HG03280 (cell line): ENCODE data around the gene GSG1L2.

Experiments used
- ATAC-seq: cut with Tn5 transposase; IDR thresholded peaks from one replicate; pipeline ENCODE4 v1.9.1; 2021; ENCODE audit warnings: mild to moderate bottlenecking, moderate library complexity; ENCODE audit not compliant: unreplicated experiment

GSG1L2 gene

DNA sequence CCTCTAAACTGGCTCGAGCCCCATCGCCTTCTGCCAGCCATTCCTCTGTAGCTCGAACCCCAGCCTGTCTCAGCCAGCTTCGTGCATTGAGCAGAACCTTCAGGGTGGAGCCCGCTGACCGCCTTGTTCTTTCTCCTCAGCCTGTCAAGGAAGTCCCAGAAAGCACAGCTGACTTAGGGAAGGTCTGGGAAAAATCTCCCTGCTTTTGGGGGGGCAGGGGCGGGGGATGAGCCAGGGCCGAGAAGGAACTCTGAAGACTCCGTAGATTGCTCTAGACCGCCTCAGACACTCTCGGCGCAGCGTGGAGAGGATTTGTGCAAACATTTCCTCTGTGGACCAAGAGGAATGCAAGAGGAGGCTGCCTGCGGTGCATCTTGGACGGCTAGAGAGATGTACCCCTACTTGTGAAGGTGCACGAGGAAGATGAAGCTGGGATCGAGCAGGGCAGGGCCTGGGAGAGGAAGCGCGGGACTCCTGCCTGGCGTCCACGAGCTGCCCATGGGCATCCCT lies 3.8 kb upstream of the GSG1L2 start, which contains the start of gene GLP2R:
Gene GLP2R (plus strand): TSS at position 284 of the 510 bp plus-strand sequence. CDS start 140 bp downstream, at position 424.
- ATAC-seq: no peak

DNA sequence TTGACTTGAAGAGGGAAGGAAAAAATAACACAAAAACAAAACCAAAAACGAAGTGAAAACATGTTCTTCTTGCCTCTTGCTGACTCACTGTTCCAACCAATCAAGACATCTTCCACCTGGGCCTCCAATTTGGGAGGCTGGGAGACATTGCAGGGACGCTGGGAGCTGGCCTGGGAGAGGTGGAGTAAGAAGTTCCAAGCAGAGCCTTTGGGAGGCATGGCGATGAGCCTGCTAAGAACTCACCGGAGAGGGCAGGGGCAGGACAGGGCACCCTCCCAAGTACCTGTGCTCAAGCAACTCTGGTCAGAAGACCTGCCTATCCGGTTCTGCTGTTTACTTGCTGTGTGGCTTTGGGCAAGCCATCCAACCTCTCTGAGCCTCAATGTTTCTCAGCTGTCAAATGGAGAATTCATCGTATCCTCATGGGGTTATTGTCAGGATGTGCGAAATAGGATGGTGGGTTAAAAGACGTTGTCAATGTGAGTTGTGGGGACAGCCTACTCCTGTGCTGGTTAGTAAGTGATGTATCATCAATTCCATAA lies 3.0 kb upstream of the GSG1L2 start:
- no peak for ATAC-seq

DNA sequence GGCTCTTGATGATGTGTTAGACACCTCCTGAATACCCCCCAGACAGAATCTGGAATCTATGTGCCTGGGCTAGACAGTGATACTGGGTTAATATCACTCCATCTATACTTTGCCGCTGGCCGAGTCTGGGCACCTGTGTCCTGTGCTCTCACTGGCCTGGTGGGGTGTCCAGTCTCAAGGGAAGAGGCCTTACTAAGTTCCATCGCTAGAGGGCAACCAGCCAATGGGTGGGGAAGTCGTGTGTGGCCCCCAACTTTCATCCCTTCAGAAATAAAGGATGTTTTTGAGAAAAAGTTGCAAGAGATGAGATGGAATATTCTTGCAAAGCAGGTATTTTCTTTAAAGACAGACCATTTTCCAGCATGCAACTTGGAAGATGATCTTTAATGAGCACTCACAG lies 2.2 kb upstream of the GSG1L2 start:
- no peak for ATAC-seq

DNA sequence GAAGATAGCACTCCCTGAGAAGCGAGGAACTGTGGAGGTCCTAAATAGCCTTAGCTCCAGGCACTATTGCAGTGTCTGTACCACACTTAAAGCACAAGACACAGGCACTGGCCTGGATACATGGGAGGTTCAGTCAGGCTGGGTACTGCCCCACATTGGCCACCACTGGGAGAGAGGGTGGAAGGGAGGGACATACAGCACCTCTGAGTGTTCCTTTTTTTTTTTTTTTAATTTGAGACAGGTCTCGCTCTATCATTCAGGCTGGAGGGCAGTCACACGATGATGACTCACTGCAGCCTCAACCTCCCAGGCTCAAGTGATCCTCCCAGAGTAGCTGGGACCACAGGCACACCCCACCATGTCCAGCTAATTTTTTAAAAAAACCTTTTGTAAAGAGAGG lies 1.4 kb downstream of the GSG1L2 start:
- ATAC-seq: no peak

- ATAC-seq: no peak
Measured at GRCh38 chr17:9818760-9819159, 3.1 kb downstream of the GSG1L2 start.

GRCh38 chr17:9817086-9817485 lies 4.8 kb downstream of the GSG1L2 start:
- ATAC-seq: no peak

- ATAC-seq: no peak
Measured at GRCh38 chr17:9816472-9816871, 5.4 kb downstream of the GSG1L2 start.

- no peak for ATAC-seq
Measured at GRCh38 chr17:9814337-9814945, 7.4 kb downstream of the GSG1L2 start.

- no peak for ATAC-seq
Measured at GRCh38 chr17:9813166-9813565, 8.7 kb downstream of the GSG1L2 start.

GRCh38 chr17:9811537-9811936 lies 10.3 kb downstream of the GSG1L2 start:
- ATAC-seq: no peak

GRCh38 chr17:9811086-9811485 lies 10.8 kb downstream of the GSG1L2 start:
- ATAC-seq: no peak

DNA sequence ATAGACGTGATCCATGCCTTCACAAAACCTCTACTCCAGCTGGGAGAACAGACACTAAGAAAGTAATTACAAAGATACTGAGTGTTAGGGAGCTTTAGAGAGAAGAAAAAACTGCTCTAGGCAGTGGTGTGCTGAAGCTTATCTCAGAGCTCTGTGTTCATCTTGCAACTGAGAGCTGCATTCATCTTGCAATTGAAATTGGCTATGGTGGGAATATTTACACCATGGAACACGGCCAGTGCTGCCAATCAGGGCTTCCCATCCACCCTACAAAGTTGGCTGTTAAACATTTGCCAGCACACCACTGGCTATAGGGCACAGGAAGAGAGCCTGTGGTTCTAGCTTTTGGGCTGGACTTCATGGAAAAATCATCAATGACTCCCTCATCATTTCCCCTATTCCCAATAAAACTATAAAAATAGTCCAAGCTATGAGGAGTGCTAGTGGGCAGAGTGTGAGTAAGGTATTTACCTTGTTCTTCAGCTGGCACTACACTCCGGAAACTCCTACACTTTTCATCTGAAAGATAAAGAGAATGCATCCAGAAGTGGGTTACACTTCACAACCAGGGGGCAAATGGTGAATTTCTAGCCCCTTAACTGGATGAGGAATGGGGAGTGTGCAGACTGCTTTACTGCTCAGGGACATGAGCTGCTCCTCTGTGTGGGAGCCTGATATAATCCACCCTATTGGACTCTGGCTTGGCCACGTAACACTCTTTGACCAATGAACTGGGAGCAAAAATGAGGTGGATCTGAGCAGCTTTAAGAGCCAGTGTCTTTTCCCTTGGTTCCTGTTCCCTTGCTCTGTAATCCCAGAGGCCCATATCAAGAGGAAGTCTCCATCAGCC lies 11.6 kb downstream of the GSG1L2 start:
- no peak for ATAC-seq

DNA sequence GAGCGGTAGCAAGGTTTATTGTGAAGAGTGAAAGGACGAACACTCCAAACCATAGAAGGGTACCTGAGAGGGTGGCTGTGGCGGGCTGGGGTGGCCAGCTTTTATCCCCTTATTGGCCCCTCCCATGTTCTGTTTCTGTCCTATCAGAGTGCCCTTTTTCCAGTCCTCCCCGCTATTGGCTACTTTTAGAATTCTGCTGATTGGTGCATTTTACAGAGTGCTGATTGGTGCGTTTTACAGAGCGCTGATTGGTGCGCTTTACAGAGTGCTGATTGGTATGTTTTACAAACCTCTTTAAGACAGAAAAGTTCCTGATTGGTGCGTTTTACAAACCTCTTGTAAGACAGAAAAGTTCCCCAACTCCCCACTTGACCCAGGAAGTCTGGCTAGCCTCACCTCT lies 12.5 kb downstream of the GSG1L2 start:
- ATAC-seq: no peak

GRCh38 chr17:9806699-9807098 lies 15.2 kb downstream of the GSG1L2 start:
- no peak for ATAC-seq

GRCh38 chr17:9805769-9806168 lies 16.1 kb downstream of the GSG1L2 start:
- no peak for ATAC-seq

DNA sequence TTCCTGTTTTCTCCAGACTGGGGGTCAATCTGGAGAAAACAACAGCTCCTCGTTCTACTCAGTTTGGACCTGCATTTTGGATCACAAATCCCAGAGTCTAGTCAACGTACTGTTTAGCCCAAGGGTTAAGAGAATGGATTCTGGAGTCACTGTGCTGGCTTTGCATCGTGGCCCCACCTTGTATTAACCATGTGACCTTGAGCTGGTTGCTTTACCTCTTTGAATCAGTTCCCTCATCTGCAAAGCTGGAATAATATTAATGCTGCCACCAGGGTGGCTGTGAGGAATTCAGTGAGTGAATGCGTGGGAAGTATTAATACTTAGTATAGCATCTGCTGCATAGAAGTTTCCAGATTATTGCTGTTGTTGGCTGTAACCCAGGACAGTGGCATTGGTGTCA lies 19.2 kb downstream of the GSG1L2 start:
- ATAC-seq: no peak

- ATAC-seq: no peak
Measured at GRCh38 chr17:9802294-9802693, 19.6 kb downstream of the GSG1L2 start.

GRCh38 chr17:9801505-9801904 lies 20.4 kb downstream of the GSG1L2 start:
- ATAC-seq: no peak

DNA sequence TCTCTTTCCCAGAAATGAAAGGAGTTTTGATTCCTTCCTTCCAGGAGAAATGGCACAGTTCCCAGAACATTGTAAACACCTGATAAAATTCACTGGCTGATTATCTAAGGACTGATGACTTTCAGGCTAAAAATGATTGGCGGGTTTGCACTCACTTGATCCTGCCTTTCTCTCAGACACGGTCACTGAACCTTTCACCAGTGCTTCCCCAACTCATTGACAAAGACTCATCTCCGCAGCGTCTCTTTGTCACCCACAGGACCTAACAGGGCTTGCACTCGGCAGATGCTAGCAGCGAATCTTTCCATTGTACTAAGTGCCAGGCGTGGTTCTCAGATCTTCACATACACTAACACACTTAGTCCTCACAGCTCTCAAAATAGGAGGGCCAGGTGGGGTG lies 23.2 kb downstream of the GSG1L2 start:
- no peak for ATAC-seq

DNA sequence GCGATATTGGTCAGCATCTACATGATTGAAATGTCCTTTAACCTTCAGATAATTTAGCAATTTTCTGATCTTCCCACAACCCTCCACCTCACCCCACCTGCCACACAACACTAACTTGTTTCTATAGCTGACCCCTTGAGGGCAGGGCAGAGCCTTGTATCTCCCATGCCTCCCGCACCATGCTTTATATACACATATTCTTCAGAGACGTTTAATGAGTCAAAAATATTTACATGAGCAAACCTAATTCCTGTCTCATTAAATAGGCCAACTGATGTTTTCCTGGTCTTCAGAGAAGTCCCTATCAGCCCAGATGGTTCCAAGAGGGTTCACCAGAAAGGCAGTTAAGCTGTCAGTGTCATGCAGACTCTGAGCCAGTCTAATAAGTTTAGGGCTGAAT lies 23.9 kb downstream of the GSG1L2 start:
- ATAC-seq: no peak

- no peak for ATAC-seq
Measured at GRCh38 chr17:9792181-9792840, 29.6 kb downstream of the GSG1L2 start.
